Keratinocyte (primary cell): ENCODE results near the gene AKAP6. TPM values are rescaled to one million over a fixed set of nuclear protein-coding genes. Genes with fewer than 3 reads are reported as not detected.

Source experiments
- DNase-seq: peaks from one replicate; pipeline ENCODE4 v3.0.0-alpha.2; 2011; ENCODE audit warnings: low read depth, missing footprints, low spot score
- FAIRE-seq: peaks from 2 replicates; lab custom pipeline; 2011; peaks lifted over from hg19 to GRCh38; lab: Jason Lieb, UNC
- H2AFZ ChIP-seq: 2 replicates; pipeline ENCODE4 v1.6.0; 2012; ENCODE audit warnings: low read length, control low read depth, inconsistent platforms; ENCODE audit not compliant: control insufficient read depth
- H3K27ac ChIP-seq: 2 replicates; pipeline ENCODE4 v1.5.1; 2011; ENCODE audit warnings: low read length; ENCODE audit not compliant: control insufficient read depth, insufficient read depth
- H3K27me3 ChIP-seq: 3 replicates; pipeline ENCODE4 v1.6.0; 2011; ENCODE audit warnings: low read length; ENCODE audit not compliant: control insufficient read depth, insufficient read depth; ENCODE audit errors: extremely low read depth
- H3K36me3 ChIP-seq, 2 experiments: 2 replicates in 1 of 2; 3 replicates in 1 of 2; pipeline ENCODE4 v1.5.1; 2011; ENCODE audit warnings: low read length in 2 of 2, mild to moderate bottlenecking in 1 of 2; ENCODE audit not compliant: control insufficient read depth in 2 of 2, insufficient read depth in 2 of 2; ENCODE audit errors: extremely low read depth in 1 of 2
- H3K4me1 ChIP-seq: 3 replicates; pipeline ENCODE4 v1.5.1; 2011; ENCODE audit warnings: low read length; ENCODE audit not compliant: control insufficient read depth, insufficient read depth; ENCODE audit errors: extremely low read depth
- H3K4me2 ChIP-seq: 3 replicates; pipeline ENCODE4 v1.6.0; 2011; ENCODE audit warnings: low read depth, low read length; ENCODE audit not compliant: control insufficient read depth, insufficient read depth; ENCODE audit errors: extremely low read depth
- H3K4me3 ChIP-seq, 3 experiments: fragments of 200-600 bp in 1 of 3; sonication (generic) in 1 of 3; 2 replicates in 2 of 3; 3 replicates in 1 of 3; pipeline ENCODE4 v1.5.1; 2011 to 2016; ENCODE audit warnings: low read length in 3 of 3, mild to moderate bottlenecking in 3 of 3, control low read depth in 2 of 3, inconsistent platforms in 1 of 3, low read depth in 1 of 3, mixed read lengths in 1 of 3, mixed run types in 1 of 3, moderate library complexity in 1 of 3; ENCODE audit not compliant: control insufficient read depth in 2 of 3, insufficient read depth in 2 of 3; ENCODE audit errors: extremely low read depth in 1 of 3
- H3K79me2 ChIP-seq: 2 replicates; pipeline ENCODE4 v1.6.0; 2012; ENCODE audit warnings: low read length; ENCODE audit not compliant: control insufficient read depth, insufficient read depth
- H3K9ac ChIP-seq: 3 replicates; pipeline ENCODE4 v1.6.0; 2011; ENCODE audit warnings: low read length; ENCODE audit not compliant: control insufficient read depth, insufficient read depth; ENCODE audit errors: extremely low read depth
- H3K9me1 ChIP-seq: 3 replicates; pipeline ENCODE4 v1.6.0; 2011; ENCODE audit warnings: low read length; ENCODE audit not compliant: control insufficient read depth, insufficient read depth; ENCODE audit errors: extremely low read depth
- H3K9me3 ChIP-seq: 2 replicates; pipeline ENCODE4 v1.5.1; 2012; ENCODE audit warnings: low read depth, low read length; ENCODE audit not compliant: control insufficient read depth
- H4K20me1 ChIP-seq: 3 replicates; pipeline ENCODE4 v1.6.0; 2011; ENCODE audit warnings: low read length; ENCODE audit not compliant: control insufficient read depth, insufficient read depth; ENCODE audit errors: extremely low read depth
- CTCF ChIP-seq, 3 experiments: IDR thresholded peaks in 1 of 3; conservative IDR thresholded peaks in 1 of 3; optimal IDR thresholded peaks in 1 of 3; 2 replicates in 2 of 3; 3 replicates in 1 of 3; pipeline versions ENCODE3 to v1.5.1; 2011; ENCODE audit warnings: low read length in 3 of 3, mild to moderate bottlenecking in 3 of 3, moderate library complexity in 2 of 3, control low read depth in 1 of 3, inconsistent platforms in 1 of 3; ENCODE audit not compliant: insufficient read depth in 2 of 3; ENCODE audit errors: extremely low read depth in 1 of 3
- EZH2 ChIP-seq: IDR thresholded peaks from one replicate; pipeline ENCODE4 v1.6.1; 2012; ENCODE audit warnings: inconsistent platforms, mild to moderate bottlenecking, low read length, moderate library complexity
- dilution Hi-C: fragments of 300-500 bp; cut with MboI; formaldehyde crosslinking; loops from one replicate; pipeline ENCODE4 v1.7.0; 2020; ENCODE audit warnings: low sequenced_read_pairs; ENCODE audit not compliant: extremely low pct_ligation_motif_present
- polyA plus RNA-seq, 5 experiments: library from polyadenylated mRNA; depleted of rRNA in 3 of 5; stranded (reverse) in 3 of 5; stranded (forward) in 1 of 5; unstranded in 1 of 5; fragments of >200 nt; gene quantifications; 1 replicate in 1 of 5; 2 replicates in 3 of 5; 3 replicates in 1 of 5; pipeline versions ENCODE4 v1.2.1 to v1.2.3, GENCODE V29; 2011 to 2012; ENCODE audit warnings: missing spikeins in 2 of 5, low read depth in 1 of 5, low replicate concordance in 1 of 5

Gene AKAP6
- polyA plus RNA-seq, 1 donor (not counting 4 experiments of a cell fraction or from before 2014, with no cell fraction given), result 2.0 TPM

DNA sequence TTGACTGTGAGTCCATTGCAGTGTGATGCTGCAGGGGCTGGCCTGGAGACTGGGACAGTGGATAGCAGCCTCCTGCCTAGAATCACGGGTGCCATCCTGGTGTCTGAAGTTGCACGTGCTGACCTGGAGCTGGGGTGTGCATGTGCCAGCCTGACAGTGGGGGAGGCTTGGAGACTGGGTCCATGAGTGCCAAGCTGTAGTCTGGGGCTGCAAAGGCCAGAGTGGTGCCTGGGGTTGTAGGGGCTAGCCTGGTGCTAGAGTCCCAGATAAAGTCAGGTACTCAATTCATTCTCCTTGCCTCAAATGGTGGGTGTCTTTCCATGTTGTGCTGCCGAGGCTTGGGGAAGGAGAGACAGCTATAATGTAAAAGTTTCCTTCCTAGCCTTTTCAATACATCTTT, 427.7 kb downstream of the AKAP6 start:
- FAIRE-seq, result no peak
- no peaks in the 10 kb centered on the region for H3K9me3 ChIP-seq
- no peaks in the 10 kb centered on the region for H3K4me1 ChIP-seq
- H2AFZ ChIP-seq, result no peak overlapping the region
- H3K36me3 ChIP-seq, result no peaks in the 10 kb centered on the region
- dilution Hi-C loops, result no loop called here
- H3K9ac ChIP-seq, result no peak overlapping the region
- H3K4me2 ChIP-seq, result no peak overlapping the region
- no peaks in the 10 kb centered on the region for H3K79me2 ChIP-seq
- DNase-seq, result no peak
- no peaks in the 10 kb centered on the region for H3K27me3 ChIP-seq
- TF ChIP-seq EZH2, result no peak
- no peak for TF ChIP-seq CTCF (optimal IDR thresholded peaks at IDR 0.05 in 1 of 3, IDR thresholded peaks at IDR 0.05 in 1 of 3, conservative IDR thresholded peaks at IDR 0.05 in 1 of 3; ENCODE audit: extremely low read depth in 1 of 3, insufficient read depth in 2 of 3, low read length in 3 of 3)
- H3K9me1 ChIP-seq, result no peaks in the 10 kb centered on the region
- no peak overlapping the region for H3K27ac ChIP-seq
- no peaks in the 10 kb centered on the region for H4K20me1 ChIP-seq
- H3K4me3 ChIP-seq, result no peak overlapping the region

- TF ChIP-seq EZH2 (no peak), CTCF (optimal IDR thresholded peaks at IDR 0.05 in 1 of 3, IDR thresholded peaks at IDR 0.05 in 1 of 3, conservative IDR thresholded peaks at IDR 0.05 in 1 of 3; ENCODE audit: extremely low read depth in 1 of 3, insufficient read depth in 2 of 3, low read length in 3 of 3) (no peak)
- FAIRE-seq (no peak), DNase-seq (no peak)
- no peaks in the 10 kb centered on the region for H4K20me1 ChIP-seq
- H3K9ac ChIP-seq, result no peak overlapping the region
- H3K9me3 ChIP-seq, result no peaks in the 10 kb centered on the region
- H2AFZ ChIP-seq, result no peak overlapping the region
- no peak overlapping the region for H3K27ac ChIP-seq
- no peaks in the 10 kb centered on the region for H3K79me2 ChIP-seq
- H3K4me2 ChIP-seq, result no peak overlapping the region
- no peaks in the 10 kb centered on the region for H3K27me3 ChIP-seq
- H3K4me1 ChIP-seq, result no peaks in the 10 kb centered on the region
- H3K9me1 ChIP-seq, result no peaks in the 10 kb centered on the region
- no peaks in the 10 kb centered on the region for H3K36me3 ChIP-seq
- dilution Hi-C loops, result no loop called here
- H3K4me3 ChIP-seq, result no peak overlapping the region
Observed at GRCh38 chr14:32757568-32757967, 428.5 kb downstream of the AKAP6 start.
